Dedifferentiated amniotic fluid mesenchymal stem cell (primary cell): ENCODE measurements around the gene GARRE1.
"Not testable (repeated sequence)": the region's sequence is repeated elsewhere in the genome, so short reads cannot be mapped to it uniquely, and the experiment has no call there.

Experiments
- DNase-seq: peaks from one replicate; pipeline ENCODE4 v3.0.0-alpha.2; 2016; ENCODE audit errors: extremely low spot score

Gene GARRE1

GRCh38 chr19:34257559-34257924, 3.2 kb downstream of the GARRE1 start:
- DNase-seq, result no peak

GRCh38 chr19:34259367-34260095, 5.2 kb downstream of the GARRE1 start:
- DNase-seq, result no peak

GRCh38 chr19:34260771-34261173, 6.4 kb downstream of the GARRE1 start:
- peak; percentile 38 for DNase-seq

GRCh38 chr19:34261334-34262109, 7.2 kb downstream of the GARRE1 start:
- DNase-seq, result no peak

DNA sequence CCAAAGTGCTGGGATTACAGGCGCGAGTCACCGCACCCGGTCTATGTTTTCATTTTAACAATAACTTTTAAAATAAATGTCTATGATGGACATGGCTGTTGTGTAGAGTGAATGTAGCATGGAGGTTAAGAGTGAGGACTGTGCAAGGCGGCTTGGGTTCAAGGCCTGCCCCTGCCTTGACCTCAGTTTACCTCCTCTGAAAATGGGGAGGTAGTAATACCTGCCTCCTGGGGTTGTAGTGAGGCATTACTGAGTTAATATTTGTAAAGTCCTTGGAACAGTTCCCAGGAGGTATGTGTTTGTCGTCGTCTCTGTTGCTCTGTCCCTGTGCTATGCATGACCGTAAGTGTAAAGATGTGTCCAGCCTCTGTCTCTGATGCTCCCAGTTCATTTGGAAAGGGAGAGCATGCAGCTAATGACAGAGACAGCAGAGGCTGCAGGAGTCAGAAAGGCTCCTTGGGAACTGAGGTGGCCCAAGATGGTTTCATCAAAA, 9.4 kb downstream of the GARRE1 start:
- DNase-seq, result no peak

DNA sequence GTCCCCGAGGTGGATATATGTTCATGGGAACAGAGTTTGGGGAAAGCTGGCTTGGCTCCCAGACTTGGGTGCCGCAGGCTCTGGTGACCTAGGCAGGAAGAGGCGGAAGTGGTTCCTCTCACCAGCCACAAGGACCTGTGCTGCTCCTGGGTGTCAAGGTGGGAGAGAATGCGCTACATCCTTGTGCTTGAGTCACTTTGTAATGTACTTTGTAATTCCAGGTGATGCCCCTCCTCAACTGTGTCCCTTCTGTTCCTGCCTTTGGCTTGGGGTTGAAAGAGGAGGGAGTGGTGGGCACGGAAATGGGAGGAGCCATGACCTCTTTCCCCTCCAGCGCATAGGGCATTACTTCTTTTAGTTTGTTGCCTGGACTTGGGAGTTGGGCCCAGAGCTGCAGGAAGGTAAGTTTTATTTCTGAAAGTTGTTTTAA, 10.9 kb downstream of the GARRE1 start:
- no peak for DNase-seq

- DNase-seq, result no peak
Observed at GRCh38 chr19:34269081-34269480, 14.7 kb downstream of the GARRE1 start.

- DNase-seq, result no peak
Observed at GRCh38 chr19:34269489-34269888, 15.1 kb downstream of the GARRE1 start.

GRCh38 chr19:34269968-34270621, 15.7 kb downstream of the GARRE1 start:
- DNase-seq, result peak; percentile 59

- DNase-seq, result no peak
Observed at GRCh38 chr19:34273121-34273520, 18.8 kb downstream of the GARRE1 start.

DNA sequence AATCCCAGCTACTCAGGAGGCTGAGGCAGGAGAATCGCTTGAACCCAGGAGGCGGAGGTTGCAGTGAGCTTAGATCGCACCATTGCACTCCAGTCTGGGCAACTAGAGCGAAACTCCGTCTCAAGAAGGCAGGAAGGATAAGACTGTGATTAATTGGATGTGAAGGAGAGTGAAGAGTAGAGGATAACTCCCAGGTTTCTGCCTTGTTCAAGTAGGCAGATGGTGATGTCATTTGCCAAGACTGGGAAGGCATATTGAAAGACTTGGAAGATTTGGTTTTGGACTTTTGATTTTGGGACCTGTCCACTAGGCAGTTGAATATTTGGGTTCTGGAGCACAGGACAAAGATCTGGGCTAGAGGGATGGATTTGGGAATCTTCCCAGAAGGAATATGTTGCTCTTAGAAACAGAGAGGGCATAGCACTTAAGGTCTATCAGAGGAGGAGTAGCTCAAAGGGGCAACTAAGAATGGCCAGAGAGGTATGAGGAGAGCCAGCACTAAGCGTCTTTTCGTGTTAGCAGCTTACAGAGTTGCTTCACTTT, 20.0 kb downstream of the GARRE1 start:
- DNase-seq, result no peak

- peak; percentile 80 for DNase-seq
Observed at GRCh38 chr19:34274827-34275625, 20.7 kb downstream of the GARRE1 start.

- DNase-seq, result no peak
Observed at GRCh38 chr19:34275705-34276104, 21.4 kb downstream of the GARRE1 start.

DNA sequence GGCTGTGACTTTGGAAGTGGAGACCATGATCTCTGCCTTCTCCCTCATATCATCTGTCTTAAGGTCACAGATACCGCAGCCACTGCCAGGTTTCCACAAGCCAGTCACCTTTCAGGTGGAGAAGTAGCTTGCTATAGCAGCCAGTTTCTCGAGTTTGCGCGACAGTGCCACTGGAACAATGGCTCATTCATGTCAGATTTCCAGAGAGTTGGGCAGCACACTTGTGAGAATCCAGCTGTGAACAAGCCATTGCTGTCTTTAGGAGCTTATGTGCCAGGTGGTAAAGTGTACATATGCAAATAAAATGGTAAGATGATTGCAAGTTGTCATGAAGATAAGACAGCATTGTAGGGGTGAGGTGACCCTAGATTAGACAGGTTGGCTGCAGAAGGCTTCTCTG, 22.3 kb downstream of the GARRE1 start:
- DNase-seq, result no peak

DNA sequence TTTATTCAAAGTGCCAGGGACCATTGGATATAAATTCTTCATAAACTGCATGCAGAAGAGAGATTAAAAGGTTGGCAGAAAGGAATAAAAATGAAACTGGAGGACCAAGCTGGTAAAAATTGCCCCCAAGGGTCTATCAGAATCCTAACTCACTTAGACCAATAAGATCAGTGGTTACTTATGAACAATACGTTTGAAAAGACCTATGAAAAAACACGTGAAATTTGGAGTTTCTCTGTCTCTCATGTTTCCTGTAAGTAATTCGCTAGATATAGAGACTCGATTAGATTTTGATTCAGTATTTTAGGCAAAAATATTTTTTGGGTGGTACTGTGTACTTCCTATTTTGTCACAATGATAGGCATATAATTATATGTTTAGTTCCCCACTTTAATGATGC, 22.9 kb downstream of the GARRE1 start:
- DNase-seq, result no peak

DNA sequence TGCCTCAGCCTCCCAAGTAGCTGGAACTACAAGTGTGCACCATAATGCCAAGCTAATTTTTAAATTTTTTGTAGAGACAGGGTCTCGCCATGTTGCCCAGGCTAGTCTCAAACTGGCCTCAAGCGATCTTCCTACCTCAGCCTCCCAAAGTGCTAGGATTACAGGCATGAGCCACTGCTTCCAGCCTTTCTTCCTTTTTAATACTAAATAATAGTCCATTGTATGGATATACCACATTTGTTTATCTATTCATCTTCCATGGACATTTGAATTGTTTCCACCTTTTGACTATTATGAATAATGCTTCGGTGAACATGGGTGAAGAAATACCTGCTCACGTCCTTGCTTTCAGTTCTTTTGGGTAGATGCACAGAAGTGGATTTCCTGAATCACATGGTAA, 24.4 kb downstream of the GARRE1 start:
- no peak for DNase-seq

GRCh38 chr19:34281444-34281843, 27.1 kb downstream of the GARRE1 start:
- not testable (repeated sequence) for DNase-seq

DNA sequence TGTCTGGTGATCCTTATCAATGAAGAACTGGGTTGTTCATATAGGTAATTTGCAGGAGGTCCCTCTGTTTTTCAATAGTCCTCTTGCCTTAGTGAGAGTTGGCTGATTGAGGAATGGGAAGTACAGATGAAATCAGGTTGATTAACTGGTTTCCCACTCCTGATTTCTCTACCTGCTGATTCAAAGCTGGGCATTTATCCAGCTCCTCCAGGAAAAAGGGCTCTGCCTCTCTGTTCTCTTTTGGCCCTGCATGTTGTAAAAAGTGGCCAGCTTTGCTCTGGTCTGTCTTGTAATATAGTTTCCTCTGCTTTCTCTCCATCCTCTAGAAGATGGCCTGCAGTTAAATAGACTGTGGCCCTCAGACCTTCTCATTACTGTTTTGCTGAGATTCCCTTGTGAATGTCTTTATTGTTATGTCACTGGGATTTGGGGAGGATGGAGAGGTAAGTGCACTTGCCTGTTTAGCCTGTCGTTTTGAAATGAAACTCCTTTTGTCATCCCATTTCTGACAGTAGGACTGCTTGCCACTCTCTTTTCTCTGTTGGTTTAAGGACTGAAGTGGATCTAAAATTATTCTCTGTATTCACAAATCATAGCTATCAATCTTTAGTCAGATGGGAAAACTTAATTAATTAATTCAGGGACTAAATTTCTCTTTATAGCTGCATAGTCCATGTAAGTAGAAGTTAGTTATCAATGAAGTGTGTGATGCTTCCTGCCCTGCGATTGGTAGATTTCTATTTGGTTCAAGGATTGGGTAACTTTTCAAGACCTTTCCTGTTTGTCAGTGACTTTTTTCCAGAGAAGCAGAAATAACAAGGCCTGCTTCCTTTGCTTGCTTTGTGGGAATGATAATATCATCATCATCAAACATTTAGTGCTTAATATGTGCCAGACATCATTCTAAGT, 28.5 kb downstream of the GARRE1 start:
- no peak for DNase-seq

DNA sequence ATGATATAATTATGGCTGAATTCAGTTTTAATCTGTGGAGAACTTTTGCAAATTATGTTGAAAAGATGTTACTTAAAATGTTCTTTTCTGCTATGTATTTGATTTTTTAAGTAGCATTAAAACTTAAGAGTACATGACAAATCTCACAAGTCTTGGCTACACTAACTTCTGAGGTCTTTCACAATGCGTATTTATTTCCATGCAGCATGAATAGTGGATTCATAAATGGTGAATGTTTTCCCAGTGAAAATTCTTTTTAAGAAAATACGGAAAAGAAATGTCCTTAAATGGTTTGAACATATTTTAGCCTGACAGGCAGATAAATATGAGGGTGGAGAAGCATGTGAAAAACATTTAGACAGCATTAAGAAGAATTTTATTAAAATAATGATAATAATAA, 30.2 kb downstream of the GARRE1 start:
- DNase-seq, result no peak

DNA sequence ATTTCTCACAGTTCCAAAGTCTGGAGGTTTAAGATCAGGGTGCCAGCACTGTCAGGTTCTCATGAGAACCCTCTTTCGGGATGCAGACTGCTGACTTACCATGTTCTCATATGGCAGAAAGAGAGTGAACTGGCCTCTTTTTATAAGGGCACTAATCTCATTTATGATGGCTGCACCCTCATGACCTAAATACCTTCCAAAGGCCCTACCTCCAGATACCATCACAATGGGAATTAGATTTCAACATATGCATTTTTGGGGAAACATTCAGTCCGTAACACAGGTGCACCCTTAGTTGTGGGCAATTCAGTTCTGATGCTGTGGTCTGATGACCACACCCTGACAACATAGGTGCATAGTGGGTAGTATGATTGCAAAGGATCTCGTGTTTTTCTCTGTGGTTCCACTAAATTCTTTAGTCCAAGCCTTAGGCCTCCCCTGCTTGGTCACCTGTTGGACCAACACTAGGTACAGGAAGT, 33.3 kb downstream of the GARRE1 start:
- DNase-seq, result no peak
